Measurements from ENCODE around the gene EGF.

Gene EGF

DNA sequence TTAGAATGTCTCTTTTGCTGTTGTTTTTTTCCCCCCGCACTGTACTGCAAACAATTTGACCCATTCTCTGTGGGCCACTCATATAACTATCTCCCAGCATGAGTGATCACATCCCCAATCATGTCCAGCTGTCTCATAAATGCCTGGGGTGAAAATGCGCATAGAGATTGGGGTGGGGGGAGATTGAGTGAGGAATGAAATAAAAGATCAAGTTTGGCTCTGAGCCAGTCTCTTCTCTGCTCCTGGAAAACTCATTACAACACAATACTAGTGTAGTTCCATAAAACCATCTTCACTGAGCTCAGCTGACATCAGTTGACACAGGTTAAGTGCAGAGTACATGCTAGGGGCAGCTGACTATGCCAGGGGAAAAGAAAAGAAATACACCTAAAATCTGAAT, 96.9 kb downstream of the EGF start:
- no peak overlapping the region for H3K23ac ChIP-seq (ENCODE audit: low read depth, low read length, poor library complexity)
- no peak overlapping the region for H3K18ac ChIP-seq (ENCODE audit: low read length)
- H3K4me2 ChIP-seq (ENCODE audit: insufficient read depth, low read length, poor library complexity, severe bottlenecking), result no peak overlapping the region
- H3K4ac ChIP-seq (ENCODE audit: low read length), result no peak overlapping the region
- no peak overlapping the region for H2AK5ac ChIP-seq (ENCODE audit: low read depth, low read length)
- no peak overlapping the region for H4K8ac ChIP-seq (ENCODE audit: low read depth, low read length)
- H2AFZ ChIP-seq (ENCODE audit: low read length), result no peak overlapping the region
- no peak overlapping the region for H2BK120ac ChIP-seq (ENCODE audit: low read depth, low read length)
- no peak for DNase-seq (ENCODE audit: low spot score)
- no peak overlapping the region for H3K9ac ChIP-seq (ENCODE audit: low read depth, low read length, poor library complexity)
- H3K27me3 ChIP-seq (ENCODE audit: control insufficient read depth in 3 of 3, insufficient read depth in 3 of 3, low read depth in 1 of 3, low read length in 3 of 3), result no peaks in the 10 kb centered on the region
- no CpG with 5 or more reads among the region's 2 CpGs for WGBS, 2 donors (ENCODE audit: extremely low coverage in 2 of 2, insufficient read length in 2 of 2, insufficient replicate concordance in 1 of 2)
- no peak overlapping the region for H2BK15ac ChIP-seq (ENCODE audit: low read length)
- no peak overlapping the region for H4K91ac ChIP-seq (ENCODE audit: low read depth, low read length, poor library complexity)
- H3K14ac ChIP-seq (ENCODE audit: low read length), result no peak overlapping the region
- H2BK5ac ChIP-seq (ENCODE audit: low read length), result no peak overlapping the region
- no peaks in the 10 kb centered on the region for H3K36me3 ChIP-seq (replicated peaks in 1 of 2; ENCODE audit: control insufficient read depth in 2 of 2, insufficient read depth in 2 of 2, low read length in 2 of 2)
- H3K27ac ChIP-seq (replicated peaks; ENCODE audit: low read length), result no peak overlapping the region
- H2BK12ac ChIP-seq (ENCODE audit: low read length), result no peak overlapping the region
- H3K4me3 ChIP-seq (ENCODE audit: low read length in 2 of 2), result no peak overlapping the region
- H3K79me1 ChIP-seq (ENCODE audit: low read depth, low read length), result no peaks in the 10 kb centered on the region
- peaks cover 2 to 6% of the 10 kb centered on the region in 2 donors for H3K4me1 ChIP-seq (ENCODE audit: control insufficient read depth in 2 of 2, insufficient read depth in 1 of 2, low read depth in 1 of 2, low read length in 2 of 2)
- H3K9me3 ChIP-seq (replicated peaks in 1 of 2; ENCODE audit: control insufficient read depth in 2 of 2, insufficient read depth in 1 of 2, low read depth in 1 of 2, low read length in 2 of 2), result no peaks in the 10 kb centered on the region

DNA sequence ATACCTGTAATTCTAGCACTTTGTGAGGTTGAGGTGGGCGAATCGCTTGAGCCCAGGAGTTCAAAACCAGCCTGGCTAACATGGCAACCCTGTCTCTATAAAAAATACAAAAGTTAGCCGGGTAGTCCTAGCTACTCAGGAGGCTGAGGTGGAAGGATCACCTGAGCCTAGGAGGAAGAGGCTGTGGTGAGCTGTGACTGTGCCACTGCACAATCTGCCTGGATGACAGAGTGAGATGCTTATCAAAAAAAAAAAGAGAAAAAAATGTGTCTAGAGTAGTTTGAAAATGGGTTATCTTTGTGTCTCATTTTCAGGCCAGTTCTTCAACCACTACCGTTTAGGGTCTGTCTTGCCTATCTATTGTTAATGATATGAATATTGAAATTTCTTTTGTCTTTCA, 98.1 kb downstream of the EGF start:
- Histone ChIP-seq H2BK15ac (ENCODE audit: low read length) (no peak overlapping the region), H3K18ac (ENCODE audit: low read length) (no peak overlapping the region), H3K9ac (ENCODE audit: low read depth, low read length, poor library complexity) (no peak overlapping the region), H3K14ac (ENCODE audit: low read length) (no peak overlapping the region), H2AFZ (ENCODE audit: low read length) (no peak overlapping the region), H3K23ac (ENCODE audit: low read depth, low read length, poor library complexity) (no peak overlapping the region), H3K4me3 (ENCODE audit: low read length in 2 of 2) (no peak overlapping the region), H3K4me1 (ENCODE audit: control insufficient read depth in 2 of 2, insufficient read depth in 1 of 2, low read depth in 1 of 2, low read length in 2 of 2) (peaks cover 2 to 6% of the 10 kb centered on the region in 2 donors), H3K27ac (replicated peaks; ENCODE audit: low read length) (no peak overlapping the region), H3K9me3 (replicated peaks in 1 of 2; ENCODE audit: control insufficient read depth in 2 of 2, insufficient read depth in 1 of 2, low read depth in 1 of 2, low read length in 2 of 2) (no peaks in the 10 kb centered on the region), H3K79me1 (ENCODE audit: low read depth, low read length) (no peaks in the 10 kb centered on the region), H3K4me2 (ENCODE audit: insufficient read depth, low read length, poor library complexity, severe bottlenecking) (no peak overlapping the region), H4K8ac (ENCODE audit: low read depth, low read length) (no peak overlapping the region), H3K36me3 (replicated peaks in 1 of 2; ENCODE audit: control insufficient read depth in 2 of 2, insufficient read depth in 2 of 2, low read length in 2 of 2) (no peaks in the 10 kb centered on the region), H2AK5ac (ENCODE audit: low read depth, low read length) (no peak overlapping the region), H3K4ac (ENCODE audit: low read length) (no peak overlapping the region), H2BK120ac (ENCODE audit: low read depth, low read length) (no peak overlapping the region), H2BK12ac (ENCODE audit: low read length) (no peak overlapping the region), H2BK5ac (ENCODE audit: low read length) (no peak overlapping the region), H4K91ac (ENCODE audit: low read depth, low read length, poor library complexity) (no peak overlapping the region), H3K27me3 (ENCODE audit: control insufficient read depth in 3 of 3, insufficient read depth in 3 of 3, low read depth in 1 of 3, low read length in 3 of 3) (no peaks in the 10 kb centered on the region)
- no CpG with 5 or more reads among the region's 4 CpGs for WGBS, 2 donors (ENCODE audit: extremely low coverage in 2 of 2, insufficient read length in 2 of 2, insufficient replicate concordance in 1 of 2)
- DNase-seq (ENCODE audit: low spot score), result no peak

DNA sequence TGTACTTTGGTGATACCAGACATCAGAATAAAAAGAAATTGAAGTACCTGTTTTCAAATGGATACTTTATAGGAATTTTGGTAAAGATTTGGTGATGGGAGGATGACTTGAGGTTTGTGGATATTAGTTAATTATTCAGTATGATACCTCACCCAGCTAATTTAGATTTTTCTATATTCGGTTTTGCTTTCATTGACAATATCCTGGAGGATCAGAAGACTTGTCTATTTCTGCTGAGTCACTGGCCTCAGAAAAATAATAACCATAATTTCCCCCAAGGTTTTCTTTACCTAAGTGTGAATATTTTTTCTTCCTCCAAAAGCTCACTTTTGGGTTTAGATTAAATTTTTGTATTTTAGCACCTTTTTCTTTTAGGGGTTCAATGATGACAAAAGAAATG, 100.2 kb downstream of the EGF start:
- no peak overlapping the region for H4K91ac ChIP-seq (ENCODE audit: low read depth, low read length, poor library complexity)
- no peak overlapping the region for H2BK12ac ChIP-seq (ENCODE audit: low read length)
- no peak overlapping the region for H2BK120ac ChIP-seq (ENCODE audit: low read depth, low read length)
- WGBS, 2 donors (ENCODE audit: extremely low coverage in 2 of 2, insufficient read length in 2 of 2, insufficient replicate concordance in 1 of 2), result no CpG with 5 or more reads among the region's 1 CpG
- no peak overlapping the region for H2BK5ac ChIP-seq (ENCODE audit: low read length)
- H4K8ac ChIP-seq (ENCODE audit: low read depth, low read length), result no peak overlapping the region
- H3K23ac ChIP-seq (ENCODE audit: low read depth, low read length, poor library complexity), result no peak overlapping the region
- H3K27ac ChIP-seq (replicated peaks; ENCODE audit: low read length), result no peak overlapping the region
- no peak overlapping the region for H2BK15ac ChIP-seq (ENCODE audit: low read length)
- H3K4me3 ChIP-seq (ENCODE audit: low read length in 2 of 2), result no peak overlapping the region
- DNase-seq (ENCODE audit: low spot score), result no peak
- no peak overlapping the region for H2AK5ac ChIP-seq (ENCODE audit: low read depth, low read length)
- H3K36me3 ChIP-seq (replicated peaks in 1 of 2; ENCODE audit: control insufficient read depth in 2 of 2, insufficient read depth in 2 of 2, low read length in 2 of 2), result no peaks in the 10 kb centered on the region
- H3K14ac ChIP-seq (ENCODE audit: low read length), result no peak overlapping the region
- no peak overlapping the region for H3K9ac ChIP-seq (ENCODE audit: low read depth, low read length, poor library complexity)
- H3K27me3 ChIP-seq (ENCODE audit: control insufficient read depth in 3 of 3, insufficient read depth in 3 of 3, low read depth in 1 of 3, low read length in 3 of 3), result no peaks in the 10 kb centered on the region
- no peak overlapping the region for H2AFZ ChIP-seq (ENCODE audit: low read length)
- no peak overlapping the region for H3K4ac ChIP-seq (ENCODE audit: low read length)
- H3K4me2 ChIP-seq (ENCODE audit: insufficient read depth, low read length, poor library complexity, severe bottlenecking), result no peak overlapping the region
- no peaks in the 10 kb centered on the region for H3K79me1 ChIP-seq (ENCODE audit: low read depth, low read length)
- peaks cover 2 to 4% of the 10 kb centered on the region in 2 donors for H3K4me1 ChIP-seq (ENCODE audit: control insufficient read depth in 2 of 2, insufficient read depth in 1 of 2, low read depth in 1 of 2, low read length in 2 of 2)
- peaks cover 0 to 3% of the 10 kb centered on the region in 2 donors for H3K9me3 ChIP-seq (replicated peaks in 1 of 2; ENCODE audit: control insufficient read depth in 2 of 2, insufficient read depth in 1 of 2, low read depth in 1 of 2, low read length in 2 of 2)
- no peak overlapping the region for H3K18ac ChIP-seq (ENCODE audit: low read length)

- Histone ChIP-seq H3K27ac (replicated peaks; ENCODE audit: low read length) (no peak overlapping the region), H3K4me2 (ENCODE audit: insufficient read depth, low read length, poor library complexity, severe bottlenecking) (no peak overlapping the region), H3K9me3 (replicated peaks in 1 of 2; ENCODE audit: control insufficient read depth in 2 of 2, insufficient read depth in 1 of 2, low read depth in 1 of 2, low read length in 2 of 2) (peaks cover 0 to 3% of the 10 kb centered on the region in 2 donors), H3K18ac (ENCODE audit: low read length) (no peak overlapping the region), H2BK120ac (ENCODE audit: low read depth, low read length) (no peak overlapping the region), H3K4ac (ENCODE audit: low read length) (no peak overlapping the region), H3K27me3 (ENCODE audit: control insufficient read depth in 3 of 3, insufficient read depth in 3 of 3, low read depth in 1 of 3, low read length in 3 of 3) (no peaks in the 10 kb centered on the region), H3K23ac (ENCODE audit: low read depth, low read length, poor library complexity) (no peak overlapping the region), H4K91ac (ENCODE audit: low read depth, low read length, poor library complexity) (no peak overlapping the region), H2AK5ac (ENCODE audit: low read depth, low read length) (no peak overlapping the region), H2BK5ac (ENCODE audit: low read length) (no peak overlapping the region), H2BK12ac (ENCODE audit: low read length) (no peak overlapping the region), H3K9ac (ENCODE audit: low read depth, low read length, poor library complexity) (no peak overlapping the region), H4K8ac (ENCODE audit: low read depth, low read length) (no peak overlapping the region), H3K4me3 (ENCODE audit: low read length in 2 of 2) (no peak overlapping the region), H3K14ac (ENCODE audit: low read length) (no peak overlapping the region), H3K79me1 (ENCODE audit: low read depth, low read length) (no peaks in the 10 kb centered on the region), H2AFZ (ENCODE audit: low read length) (no peak overlapping the region), H3K4me1 (ENCODE audit: control insufficient read depth in 2 of 2, insufficient read depth in 1 of 2, low read depth in 1 of 2, low read length in 2 of 2) (no peaks in the 10 kb centered on the region), H3K36me3 (replicated peaks in 1 of 2; ENCODE audit: control insufficient read depth in 2 of 2, insufficient read depth in 2 of 2, low read length in 2 of 2) (no peaks in the 10 kb centered on the region), H2BK15ac (ENCODE audit: low read length) (no peak overlapping the region)
- DNase-seq (ENCODE audit: low spot score), result no peak
- WGBS, 2 donors (ENCODE audit: extremely low coverage in 2 of 2, insufficient read length in 2 of 2, insufficient replicate concordance in 1 of 2), result no CpG with 5 or more reads among the region's 6 CpGs
Measured at GRCh38 chr4:110014233-110014632, 101.5 kb downstream of the EGF start.
